Uterus (tissue), 2 donors: ENCODE data around the gene AGPAT3.

Experiments used
- POLR2A ChIP-seq, 2 donors: fragments of 450-650 bp; IDR thresholded peaks; one replicate each; pipeline ENCODE4 v1.6.1; 2016; ENCODE audit warnings: antibody characterized with exemption in 2 of 2, mild to moderate bottlenecking in 1 of 2, moderate library complexity in 1 of 2
- TF ChIP-seq, protein P1 (sequence below), 4 experiments: fragments of 200-600 bp in 2 of 4; fragments of 450-650 bp in 2 of 4; sonication (generic) in 2 of 4; IDR thresholded peaks; one replicate each; pipeline ENCODE4 v1.5.1; 2016 to 2019; ENCODE audit warnings: antibody characterized with exemption in 4 of 4, mild to moderate bottlenecking in 2 of 4, moderate library complexity in 1 of 4

- TF ChIP-seq, protein P1, sequence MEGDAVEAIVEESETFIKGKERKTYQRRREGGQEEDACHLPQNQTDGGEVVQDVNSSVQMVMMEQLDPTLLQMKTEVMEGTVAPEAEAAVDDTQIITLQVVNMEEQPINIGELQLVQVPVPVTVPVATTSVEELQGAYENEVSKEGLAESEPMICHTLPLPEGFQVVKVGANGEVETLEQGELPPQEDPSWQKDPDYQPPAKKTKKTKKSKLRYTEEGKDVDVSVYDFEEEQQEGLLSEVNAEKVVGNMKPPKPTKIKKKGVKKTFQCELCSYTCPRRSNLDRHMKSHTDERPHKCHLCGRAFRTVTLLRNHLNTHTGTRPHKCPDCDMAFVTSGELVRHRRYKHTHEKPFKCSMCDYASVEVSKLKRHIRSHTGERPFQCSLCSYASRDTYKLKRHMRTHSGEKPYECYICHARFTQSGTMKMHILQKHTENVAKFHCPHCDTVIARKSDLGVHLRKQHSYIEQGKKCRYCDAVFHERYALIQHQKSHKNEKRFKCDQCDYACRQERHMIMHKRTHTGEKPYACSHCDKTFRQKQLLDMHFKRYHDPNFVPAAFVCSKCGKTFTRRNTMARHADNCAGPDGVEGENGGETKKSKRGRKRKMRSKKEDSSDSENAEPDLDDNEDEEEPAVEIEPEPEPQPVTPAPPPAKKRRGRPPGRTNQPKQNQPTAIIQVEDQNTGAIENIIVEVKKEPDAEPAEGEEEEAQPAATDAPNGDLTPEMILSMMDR (IDR thresholded peaks at IDR 0.05), result no peak
- TF ChIP-seq POLR2A (IDR thresholded peaks at IDR 0.05), result no peak
Measured at GRCh38 chr21:43940329-43941050, 75.5 kb downstream of the AGPAT3 start.
